Transverse colon (tissue), 4 donors: ENCODE data around the gene ABHD17A. TPM values are rescaled to one million over a fixed set of nuclear protein-coding genes. Genes with fewer than 3 reads are reported as not detected.

Source experiments
- DNase-seq: peaks from one replicate; pipeline ENCODE4 v3.0.0-alpha.2; 2019
- H3K27ac ChIP-seq, 4 donors: fragments of 200-600 bp; sonication (generic); 2 replicates each; pipeline ENCODE4 v1.5.1; 2016 to 2018; ENCODE audit warnings: inconsistent platforms in 4 of 4
- H3K27me3 ChIP-seq: fragments of 200-600 bp; sonication (generic); 2 replicates; pipeline ENCODE4 v1.5.1; 2017; ENCODE audit warnings: inconsistent platforms
- H3K36me3 ChIP-seq, 4 donors: fragments of 200-600 bp; sonication (generic); 2 replicates each; pipeline ENCODE4 v1.5.1; 2017 to 2019; ENCODE audit warnings: inconsistent platforms in 4 of 4
- H3K4me1 ChIP-seq, 4 donors: fragments of 200-600 bp; sonication (generic); 2 replicates each; pipeline ENCODE4 v1.5.1; 2017 to 2020; ENCODE audit warnings: inconsistent platforms in 4 of 4
- H3K4me3 ChIP-seq, 4 donors: fragments of 200-600 bp; sonication (generic); 1 replicate in 1 of 4; 2 replicates in 3 of 4; pipeline versions ENCODE4 v1.5.1 to v1.6.1; 2017 to 2019; ENCODE audit warnings: inconsistent platforms in 4 of 4
- H3K9me3 ChIP-seq, 2 donors: fragments of 200-600 bp; sonication (generic); 2 replicates each; pipeline ENCODE4 v1.5.1; 2017 to 2019; ENCODE audit warnings: inconsistent platforms in 2 of 2
- CTCF ChIP-seq, 5 experiments: fragments of 200-600 bp in 3 of 5; fragments of 450-650 bp in 2 of 5; sonication (generic) in 3 of 5; IDR thresholded peaks; 1 replicate in 2 of 5; 2 replicates in 3 of 5; pipeline ENCODE4 v1.5.1; 2016 to 2017; ENCODE audit warnings: antibody characterized with exemption in 5 of 5, inconsistent platforms in 3 of 5, mild to moderate bottlenecking in 2 of 5, moderate library complexity in 1 of 5
- EP300 ChIP-seq: sonication (generic); formaldehyde crosslinking; IDR thresholded peaks from one replicate; pipeline ENCODE4 v1.6.1; 2017; ENCODE audit warnings: antibody characterized with exemption, low read depth
- POLR2A ChIP-seq: fragments of 450-650 bp; IDR thresholded peaks from one replicate; pipeline ENCODE4 v1.6.1; 2016; ENCODE audit warnings: antibody characterized with exemption, mild to moderate bottlenecking, moderate library complexity
- POLR2AphosphoS5 ChIP-seq, 3 donors: sonication (generic); formaldehyde crosslinking; IDR thresholded peaks; one replicate each; pipeline ENCODE4 v1.6.1; 2016; ENCODE audit warnings: antibody characterized with exemption in 3 of 3
- WGBS, 2 donors: methylation state at CpG; one replicate each; pipeline ENCODE4 v1.1.5; 2018; ENCODE audit warnings: low coverage in 1 of 2; 5-methylcytosine and 5-hydroxymethylcytosine counted together
- in situ Hi-C, 4 donors: fragments of 200-750 bp; cut with MboI; loops; one replicate each; pipeline versions ENCODE4 v1.15.0 to v1.15.1; 2017; ENCODE audit warnings: low sequenced_read_pairs in 3 of 4, low pct_ligation_motif_present in 1 of 4, low pct_unique_long_range_greater_than_20kb in 1 of 4
- intact Hi-C: fragments of 100-400 bp; cut with DNase I; formaldehyde crosslinking; loops from one replicate; pipeline ENCODE4 v1.15.1; 2023; ENCODE audit warnings: low total_unique reads
- total RNA-seq, 4 donors: library from RNA; depleted of rRNA; stranded (reverse); fragments of >200 nt; gene quantifications; one replicate each; pipeline ENCODE4 v1.1.0, GENCODE V29; 2016

ABHD17A gene
- total RNA-seq, 4 donors from 2014 or later, result 90.0 to 179 (median 140) TPM

GRCh38 chr19:1857648-1858326, 27.5 kb downstream of the ABHD17A start:
- 7 to 49% methylated on average over 3 to 16 of the region's 16 CpGs for WGBS, 2 donors
- intact Hi-C loops, result no loop called here
- TF ChIP-seq CTCF (IDR thresholded peaks at IDR 0.05), result no peak
- TF ChIP-seq POLR2AphosphoS5 (IDR thresholded peaks at IDR 0.05), result peak in 2 of 3 donors; percentile 29 to 48
- no peaks in the 10 kb centered on the region for H3K36me3 ChIP-seq
- H3K27ac ChIP-seq, result peak overlapping the region; percentile 91 to 96 (median 93)
- no peaks in the 10 kb centered on the region for H3K27me3 ChIP-seq
- peak; percentile 81 for DNase-seq
- peak overlapping the region in 2 of 4 donors; percentile 49 to 55 for H3K4me3 ChIP-seq
- H3K4me1 ChIP-seq, result peaks cover 69 to 95% (median 91%) of the 10 kb centered on the region in 4 donors
- H3K9me3 ChIP-seq, result no peaks in the 10 kb centered on the region
- in situ Hi-C loops, result no loop called here

- 0% methylated on average over 1 to 30 of the region's 73 CpGs for WGBS, 2 donors
- H3K9me3 ChIP-seq, result no peaks in the 10 kb centered on the region
- in situ Hi-C loops (no loop called here), intact Hi-C loops (no loop called here)
- H3K27ac ChIP-seq, result peak overlapping the region; percentile 91 to 96 (median 93)
- H3K4me1 ChIP-seq, result peaks cover 69 to 98% (median 94%) of the 10 kb centered on the region in 4 donors
- no peaks in the 10 kb centered on the region for H3K36me3 ChIP-seq
- peak; percentile 96 for DNase-seq
- H3K4me3 ChIP-seq, result peak overlapping the region; percentile 21 to 55 (median 40)
- no peak for TF ChIP-seq CTCF (IDR thresholded peaks at IDR 0.05)
- TF ChIP-seq EP300, result no peak
- peak; percentile 86 to 97 (median 94) for TF ChIP-seq POLR2AphosphoS5 (IDR thresholded peaks at IDR 0.05)
- TF ChIP-seq POLR2A, result peak; percentile 92
- no peaks in the 10 kb centered on the region for H3K27me3 ChIP-seq
These were observed 28.3 kb downstream of the ABHD17A start for GRCh38 chr19:1856698-1857603.

GRCh38 chr19:1856345-1856697, 29.0 kb downstream of the ABHD17A start:
- intact Hi-C loops, result no loop called here
- H3K4me3 ChIP-seq, result peak overlapping the region; percentile 8 to 55 (median 40)

More at GRCh38 chr19:1856345-1856697, 29.0 kb downstream of the ABHD17A start:
- Histone ChIP-seq H3K4me1 (peaks cover 65 to 96% (median 92%) of the 10 kb centered on the region in 4 donors), H3K27me3 (no peaks in the 10 kb centered on the region), H3K36me3 (no peaks in the 10 kb centered on the region), H3K27ac (peak overlapping the region; percentile 91 to 96 (median 93)), H3K9me3 (no peaks in the 10 kb centered on the region)
- no peak for TF ChIP-seq EP300
- TF ChIP-seq POLR2A, result no peak
- TF ChIP-seq POLR2AphosphoS5 (IDR thresholded peaks at IDR 0.05), result no peak
- no peak for TF ChIP-seq CTCF (IDR thresholded peaks at IDR 0.05)
- WGBS, 2 donors, result 18% methylated on average over 5 of the region's 6 CpGs; no CpG with 5 or more reads in 1 of the 2 donors
- in situ Hi-C loops, result no loop called here
- DNase-seq, result no peak
